IMR-90 (cell line): ENCODE measurements around the gene EFHC1. TPM values are rescaled to one million over a fixed set of nuclear protein-coding genes. Genes with fewer than 3 reads are reported as not detected.

ENCODE experiments used
- ATAC-seq: fragments of 200-7000 bp; cut with Tn5 transposase; 2 replicates; pipeline ENCODE4 v1.9.1; 2020; ENCODE audit warnings: low read depth, mild to moderate bottlenecking, moderate library complexity
- BruUV-seq: library from RNA; stranded (reverse); fragments of 400-500 nt; replicated peaks from 2 replicates; lab custom pipeline; 2021; lab: Mats Ljungman, UMichigan
- CTCF ChIA-PET: fragments of 300-600 bp; formaldehyde crosslinking; extraction: SDS; loops from one replicate; lab custom pipeline; 2021; ENCODE audit warnings: antibody characterized with exemption; lab: Yijun Ruan, JAX
- POLR2A ChIA-PET: fragments of 300-600 bp; sonication (Branson Sonifier 250); formaldehyde crosslinking; loops from one replicate; lab custom pipeline; 2022; ENCODE audit warnings: antibody characterized with exemption; ENCODE audit not compliant: unreplicated experiment; lab: Charles Lee
- DNase-seq: peaks from one replicate; pipeline ENCODE4 v3.0.0; 2013
- H2AFZ ChIP-seq: replicated peaks from 2 replicates; pipeline ENCODE3; 2013; ENCODE audit warnings: low read length, mild to moderate bottlenecking; ENCODE audit not compliant: poor library complexity
- H2AK5ac ChIP-seq: 2 replicates; pipeline ENCODE4 v1.6.1; 2013; ENCODE audit warnings: low read depth, low read length, inconsistent platforms
- H2AK9ac ChIP-seq: replicated peaks from 2 replicates; pipeline ENCODE3; 2013; ENCODE audit warnings: mild to moderate bottlenecking, low read depth, low read length, moderate library complexity; ENCODE audit not compliant: poor library complexity
- H2BK120ac ChIP-seq: 2 replicates; pipeline ENCODE4 v1.6.1; 2013; ENCODE audit warnings: low read depth, low read length, inconsistent platforms
- H2BK15ac ChIP-seq: 3 replicates; pipeline ENCODE4 v1.6.1; 2013; ENCODE audit warnings: low read depth, low read length, inconsistent platforms
- H2BK20ac ChIP-seq: 2 replicates; pipeline ENCODE4 v1.6.1; 2013; ENCODE audit warnings: low read depth, mild to moderate bottlenecking, inconsistent platforms, low read length, moderate library complexity
- H2BK5ac ChIP-seq: 2 replicates; pipeline ENCODE4 v1.6.1; 2013; ENCODE audit warnings: mild to moderate bottlenecking, low read depth, low read length, inconsistent platforms; ENCODE audit not compliant: poor library complexity, severe bottlenecking
- H3K14ac ChIP-seq: replicated peaks from 2 replicates; pipeline ENCODE4 v1.6.1; 2013; ENCODE audit warnings: low read depth, low read length, inconsistent platforms
- H3K18ac ChIP-seq: 2 replicates; pipeline ENCODE4 v1.6.1; 2013; ENCODE audit warnings: low read depth, low read length, control low read depth
- H3K23ac ChIP-seq: 2 replicates; pipeline ENCODE4 v1.6.1; 2013; ENCODE audit warnings: low read depth, low read length, inconsistent platforms
- H3K27ac ChIP-seq: 2 replicates; pipeline ENCODE4 v1.5.1; 2013; ENCODE audit warnings: mild to moderate bottlenecking, control low read depth, low read length; ENCODE audit not compliant: insufficient read depth
- H3K27me3 ChIP-seq: 2 replicates; pipeline ENCODE4 v1.6.1; 2013; ENCODE audit warnings: low read length; ENCODE audit not compliant: control insufficient read depth, insufficient read depth
- H3K36me3 ChIP-seq: 2 replicates; pipeline ENCODE4 v1.6.1; 2013; ENCODE audit warnings: low read length, mixed read lengths; ENCODE audit not compliant: control insufficient read depth, insufficient read depth
- H3K4ac ChIP-seq: 2 replicates; pipeline ENCODE4 v1.6.1; 2013; ENCODE audit warnings: low read depth, low read length, inconsistent platforms
- H3K4me1 ChIP-seq: 2 replicates; pipeline ENCODE4 v1.6.1; 2013; ENCODE audit warnings: low read length, mixed read lengths; ENCODE audit not compliant: control insufficient read depth, insufficient read depth
- H3K4me2 ChIP-seq: 2 replicates; pipeline ENCODE4 v1.6.1; 2013; ENCODE audit warnings: low read depth, mild to moderate bottlenecking, control low read depth, low read length, moderate library complexity
- H3K4me3 ChIP-seq: 2 replicates; pipeline ENCODE4 v1.5.1; 2013; ENCODE audit warnings: low read depth, mild to moderate bottlenecking, control low read depth, low read length, moderate library complexity; ENCODE audit not compliant: insufficient read depth
- H3K56ac ChIP-seq: 2 replicates; pipeline ENCODE4 v1.6.1; 2013; ENCODE audit warnings: low read length, inconsistent platforms; ENCODE audit not compliant: insufficient read depth; ENCODE audit errors: extremely low read depth
- H3K79me1 ChIP-seq, 2 experiments: 2 replicates each; pipeline ENCODE4 v1.6.1; 2013; ENCODE audit warnings: low read length in 2 of 2, inconsistent platforms in 1 of 2, low read depth in 1 of 2
- H3K9ac ChIP-seq: 2 replicates; pipeline ENCODE4 v1.6.1; 2013; ENCODE audit warnings: low read depth, low read length, control low read depth
- H3K9me1 ChIP-seq: 2 replicates; pipeline ENCODE4 v1.6.1; 2013; ENCODE audit warnings: low read length, inconsistent platforms; ENCODE audit not compliant: insufficient read depth
- H3K9me3 ChIP-seq: 2 replicates; pipeline ENCODE4 v1.6.1; 2013; ENCODE audit warnings: low read length; ENCODE audit not compliant: control insufficient read depth, insufficient read depth
- H4K20me1 ChIP-seq: 2 replicates; pipeline ENCODE4 v1.6.1; 2013; ENCODE audit warnings: low read length, inconsistent platforms; ENCODE audit not compliant: insufficient read depth
- H4K5ac ChIP-seq: 2 replicates; pipeline ENCODE4 v1.6.1; 2013; ENCODE audit warnings: mild to moderate bottlenecking, low read depth, low read length, control low read depth
- H4K8ac ChIP-seq, 2 experiments: 2 replicates each; pipeline ENCODE4 v1.6.1; 2013; ENCODE audit warnings: low read depth in 2 of 2, low read length in 2 of 2, control low read depth in 1 of 2, inconsistent platforms in 1 of 2
- H4K91ac ChIP-seq: 2 replicates; pipeline ENCODE4 v1.6.1; 2013; ENCODE audit warnings: low read depth, low read length, inconsistent platforms; ENCODE audit not compliant: insufficient read depth
- BHLHE40 ChIP-seq: fragments of 150-350 bp; IDR thresholded peaks from 2 replicates; pipeline ENCODE4 v1.6.1; 2016; ENCODE audit warnings: mild to moderate bottlenecking, low read depth, low read length
- SMC3 ChIP-seq: fragments of 150-350 bp; IDR thresholded peaks from 2 replicates; pipeline ENCODE4 v1.6.1; 2016; ENCODE audit warnings: low read depth, mild to moderate bottlenecking, antibody characterized with exemption, low read length, moderate library complexity
- WGBS, 2 experiments: methylation state at CpG; one replicate each; pipeline versions ENCODE4 v1.1.5 to v1.1.7; 2013; ENCODE audit warnings: missing lambda C conversion rate in 2 of 2; ENCODE audit not compliant: insufficient read length in 1 of 2; ENCODE audit errors: extremely low coverage in 2 of 2; 5-methylcytosine and 5-hydroxymethylcytosine counted together
- dilution Hi-C: fragments of 300-500 bp; cut with HindIII; formaldehyde crosslinking; loops from one replicate; pipeline ENCODE4 v1.14.3; 2018; ENCODE audit warnings: low sequenced_read_pairs; ENCODE audit not compliant: unreplicated experiment
- in situ Hi-C: fragments of 300-500 bp; cut with MboI; formaldehyde crosslinking; loops from 3 replicates; pipeline ENCODE4 v1.14.3; 2019; ENCODE audit warnings: low sequenced_read_pairs, inconsistent platforms, mixed read lengths
- intact Hi-C: fragments of 100-400 bp; cut with micrococcal nuclease; formaldehyde crosslinking; loops from 2 replicates; pipeline ENCODE4 v1.10.0; 2022
- polyA plus RNA-seq, 3 experiments: library from polyadenylated mRNA; depleted of rRNA; stranded (reverse); fragments of >200 nt; gene quantifications; 2 replicates each; pipeline ENCODE4 v1.2.3, GENCODE V29; 2012; ENCODE audit warnings: low replicate concordance in 1 of 3
- total RNA-seq: library from RNA; depleted of rRNA; stranded (reverse); fragments of >200 nt; gene quantifications from 2 replicates; pipeline ENCODE4 v1.2.3, GENCODE V29; 2012

The EFHC1 gene
- total and polyA plus RNA-seq, 2 of the 4 experiments (the other 2 are of a cell fraction), result 14.0 to 23.0 TPM

DNA sequence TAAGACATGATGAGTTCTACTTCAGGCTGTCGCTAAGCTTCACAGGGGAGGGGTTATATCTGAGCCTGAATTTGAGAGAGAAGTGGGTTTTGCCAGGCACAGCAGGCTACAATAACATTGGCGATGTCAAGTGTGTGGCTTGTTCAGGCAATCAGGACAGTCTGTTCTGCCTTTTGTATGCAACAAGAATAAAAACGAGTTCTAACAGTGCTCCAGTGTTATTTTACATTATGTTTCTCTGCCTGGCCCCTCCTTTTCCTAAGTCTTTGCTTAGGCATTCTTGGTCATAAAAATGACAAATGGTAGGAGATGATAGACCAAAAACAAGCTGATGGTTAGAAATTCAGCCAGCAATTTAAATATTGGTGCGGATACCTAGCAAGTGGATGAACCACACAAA lies 31.4 kb upstream of the EFHC1 start:
- Histone ChIP-seq H4K5ac (no peak overlapping the region), H3K9me1 (peaks cover 8% of the 10 kb centered on the region; the same call in 1 of the 2 replicates), H3K36me3 (no peaks in the 10 kb centered on the region), H2BK5ac (no peak overlapping the region), H3K27me3 (no peaks in the 10 kb centered on the region), H3K18ac (no peak overlapping the region), H4K20me1 (no peaks in the 10 kb centered on the region), H4K8ac (no peak overlapping the region), H3K23ac (peak overlapping the region; percentile 14; the same call in 1 of the 2 replicates), H4K91ac (no peak overlapping the region), H3K4me2 (no peak overlapping the region), H2BK120ac (no peak overlapping the region), H3K4me1 (peaks cover 5% of the 10 kb centered on the region), H2AK9ac (no peak overlapping the region), H3K14ac (no peak overlapping the region), H2AFZ (no peak overlapping the region), H2BK15ac (no peak overlapping the region), H3K4me3 (no peak overlapping the region), H2BK20ac (no peak overlapping the region), H3K56ac (no peak overlapping the region), H2AK5ac (no peak overlapping the region), H3K4ac (peak overlapping the region; percentile 29; the same call in 1 of the 2 replicates), H3K79me1 (no peaks in the 10 kb centered on the region; a peak in 1 of 4 replicates), H3K27ac (no peak overlapping the region), H3K9me3 (no peaks in the 10 kb centered on the region), H3K9ac (no peak overlapping the region)
- 100% methylated on average over 2 of the region's 4 CpGs; no CpG with 5 or more reads in 1 of the 2 experiments for WGBS, 2 experiments
- in situ Hi-C loops (no loop called here), intact Hi-C loops (no loop called here), dilution Hi-C loops (no loop called here)
- ATAC-seq (no peak), DNase-seq (no peak)
- TF ChIP-seq SMC3 (no peak), BHLHE40 (no peak)
- ChIA-PET POLR2A (no interaction called here), CTCF (interaction anchor here (1.0 kb wide), 1 partner anchor 19 kb away, joined by 3 read pairs; no protein-coding TSS in a partner anchor)
- BruUV-seq, result no TSS peak
